GM21390 (cell line): ENCODE results near the gene IL13.
A peak's percentile ranks its signal among the peaks of the same experiment; 100 is the strongest.
"Not testable (repeated sequence)": the region's sequence is repeated elsewhere in the genome, so short reads cannot be mapped to it uniquely, and the experiment has no call there.

Experiments
- ATAC-seq: cut with Tn5 transposase; IDR thresholded peaks from one replicate; pipeline ENCODE4 v1.9.1; 2021; ENCODE audit not compliant: unreplicated experiment

Gene IL13

DNA sequence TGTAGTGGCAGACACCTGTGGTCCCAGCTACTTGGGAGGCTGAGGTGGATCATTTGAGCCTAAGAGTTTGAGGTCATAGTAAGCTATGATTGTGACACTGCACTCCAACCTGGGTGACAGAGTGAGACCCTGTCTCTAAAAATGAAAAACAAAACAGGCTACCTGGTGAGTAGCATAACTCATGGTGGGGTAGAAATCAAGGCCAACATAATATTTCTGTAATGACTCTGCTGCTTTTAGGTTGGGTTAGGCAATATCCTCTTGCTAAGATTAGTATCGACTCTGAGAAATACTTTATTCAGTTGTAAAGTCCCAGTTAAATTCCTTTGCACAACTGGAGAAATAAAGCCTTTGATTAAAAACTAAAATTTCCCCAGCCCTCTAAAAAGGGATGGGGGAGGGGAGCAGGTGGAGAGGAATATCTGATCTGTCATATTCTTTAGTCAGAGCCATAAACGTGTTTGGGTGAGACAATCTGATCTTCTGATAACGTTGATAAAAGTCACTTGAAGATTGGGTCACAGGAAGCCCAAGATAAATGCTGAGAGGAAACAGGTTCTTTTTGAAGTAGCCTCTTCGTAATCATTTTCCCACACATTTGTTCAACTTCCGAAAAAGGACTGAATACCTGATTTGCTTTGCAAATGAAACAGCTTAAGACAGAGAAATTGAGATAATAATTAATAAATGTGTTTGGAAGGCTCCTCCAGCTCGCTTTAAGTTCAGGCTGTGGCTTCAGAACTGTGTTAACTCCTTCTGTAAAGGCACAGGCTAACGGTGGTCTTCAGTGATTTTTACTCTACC lies 30.8 kb downstream of the IL13 start:
- ATAC-seq, result peak; percentile 43

DNA sequence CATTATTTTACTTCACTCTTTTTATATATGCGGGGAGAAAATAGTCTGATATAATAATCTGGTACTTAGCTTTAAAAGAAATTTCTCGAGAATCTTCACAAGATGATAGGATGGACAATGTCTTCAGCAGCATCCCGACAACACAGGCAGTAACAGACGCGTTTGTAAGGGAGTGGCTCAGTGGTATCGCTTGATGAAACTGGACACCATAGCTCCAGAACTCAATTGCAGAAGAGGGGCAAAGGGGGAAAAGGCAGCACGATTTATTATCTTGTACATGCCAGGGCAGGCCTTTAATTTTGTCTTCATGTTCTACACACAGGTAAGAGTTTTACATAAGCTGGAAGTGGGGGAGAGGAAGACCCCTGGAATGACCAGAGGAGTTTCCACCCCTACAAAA lies 31.5 kb downstream of the IL13 start:
- no peak for ATAC-seq

DNA sequence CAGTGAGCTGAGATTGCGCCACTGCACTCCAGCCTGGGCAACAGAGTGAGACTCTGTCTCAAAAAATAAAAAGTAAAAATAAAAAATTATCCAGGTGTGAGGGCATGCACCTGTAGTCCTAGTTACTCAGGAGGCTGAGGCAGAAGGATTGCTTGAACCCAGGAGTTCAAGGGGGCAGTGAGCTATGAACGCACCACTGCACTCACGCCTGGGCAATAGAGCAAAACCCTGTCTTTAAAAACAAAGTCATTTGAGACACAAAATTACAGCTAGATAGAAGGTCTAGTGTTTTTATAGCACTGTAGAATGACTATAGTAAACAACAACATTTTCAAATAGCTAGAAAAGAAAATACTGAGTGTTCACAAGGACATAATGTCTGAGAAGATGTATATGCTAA lies 32.2 kb downstream of the IL13 start:
- no peak for ATAC-seq

DNA sequence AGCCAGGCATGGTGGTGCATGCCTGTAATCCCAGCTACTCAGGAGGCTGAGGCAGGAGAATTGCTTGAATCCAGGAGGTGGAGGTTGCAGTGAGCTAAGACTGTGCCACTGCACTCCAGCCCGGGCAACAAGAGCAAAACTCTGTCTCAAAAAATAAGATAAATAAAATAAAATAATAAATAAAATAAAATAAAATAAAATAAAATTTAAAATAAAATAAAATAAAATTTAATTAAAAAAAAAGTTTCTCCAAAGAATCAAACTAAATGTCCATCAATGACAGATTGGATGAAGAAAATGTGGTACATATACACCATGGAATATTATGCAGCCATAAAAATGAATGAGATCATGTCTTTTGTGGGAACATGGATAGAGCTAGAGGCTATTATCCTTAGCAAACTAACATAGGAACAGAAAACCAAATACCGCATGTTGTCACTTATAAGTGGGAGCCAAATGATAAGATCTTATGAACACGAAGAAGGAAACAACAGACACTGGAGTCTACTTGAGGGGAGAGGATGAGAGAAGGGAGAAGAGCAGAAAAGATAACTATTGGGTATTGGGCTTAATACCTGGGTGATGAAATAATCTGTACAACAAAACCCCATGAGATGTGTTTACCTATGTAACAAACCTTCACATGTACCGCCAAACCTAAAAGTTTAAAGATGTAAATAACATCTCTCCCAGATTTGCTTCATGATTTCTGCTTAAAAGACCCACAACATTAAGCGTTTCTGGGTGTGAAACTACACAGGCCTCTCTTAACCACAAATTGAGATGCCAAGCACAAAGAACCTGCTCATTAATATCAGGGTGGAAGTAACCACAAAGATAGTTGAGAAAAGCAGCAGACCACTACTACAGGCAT lies 34.0 kb downstream of the IL13 start:
- ATAC-seq, result not testable (repeated sequence)

DNA sequence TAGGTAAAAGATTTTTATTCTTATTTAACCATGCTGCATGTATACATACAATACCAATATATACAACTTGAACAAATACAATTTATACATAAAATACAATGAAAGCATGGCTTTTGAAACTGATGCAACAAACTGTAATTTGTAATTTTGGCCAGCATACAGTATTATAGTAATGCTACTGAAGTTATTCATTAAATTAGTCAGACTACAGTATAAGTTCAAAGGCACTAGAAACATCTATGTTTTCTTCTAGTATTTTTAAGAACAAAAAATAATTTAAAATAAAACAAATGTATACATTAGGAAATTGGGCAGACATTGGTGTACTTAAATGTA lies 34.6 kb downstream of the IL13 start:
- ATAC-seq, result no peak

DNA sequence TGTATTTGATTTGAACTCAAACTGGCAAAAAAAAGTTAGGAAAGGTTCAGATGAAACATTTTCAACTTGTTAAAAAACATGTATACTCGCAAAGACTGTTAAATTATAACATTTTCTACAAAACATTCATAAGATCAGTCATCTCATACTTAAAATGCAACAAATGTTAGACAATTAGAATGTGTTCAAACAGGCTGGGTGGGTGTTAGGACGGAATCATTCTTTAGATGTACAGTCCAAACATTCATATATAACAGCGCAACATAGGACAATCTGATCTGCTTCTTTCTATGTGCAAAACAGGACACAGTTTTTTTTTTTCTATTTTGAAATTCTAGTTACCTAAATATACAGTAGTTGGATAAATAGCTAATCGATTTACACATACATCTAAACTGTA lies 38.0 kb downstream of the IL13 start:
- no peak for ATAC-seq

DNA sequence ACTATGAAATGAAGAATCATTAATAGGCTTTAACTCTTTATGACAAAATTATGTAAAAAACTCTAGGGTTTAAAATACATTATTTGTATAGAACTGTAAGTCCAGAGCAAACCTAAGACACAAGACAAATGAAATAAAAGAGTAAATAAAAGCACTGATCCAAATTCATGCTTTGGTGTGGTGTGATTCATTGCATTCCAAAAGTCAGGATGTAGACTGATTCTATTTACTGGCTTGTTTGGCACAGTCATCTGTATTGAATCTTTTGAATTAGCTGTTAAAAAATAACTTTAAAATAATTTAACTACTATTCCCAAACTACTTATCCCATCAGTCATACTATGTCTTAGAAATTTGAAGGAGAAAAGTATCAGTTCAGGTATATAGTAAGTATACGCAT lies 46.9 kb downstream of the IL13 start:
- ATAC-seq, result no peak

DNA sequence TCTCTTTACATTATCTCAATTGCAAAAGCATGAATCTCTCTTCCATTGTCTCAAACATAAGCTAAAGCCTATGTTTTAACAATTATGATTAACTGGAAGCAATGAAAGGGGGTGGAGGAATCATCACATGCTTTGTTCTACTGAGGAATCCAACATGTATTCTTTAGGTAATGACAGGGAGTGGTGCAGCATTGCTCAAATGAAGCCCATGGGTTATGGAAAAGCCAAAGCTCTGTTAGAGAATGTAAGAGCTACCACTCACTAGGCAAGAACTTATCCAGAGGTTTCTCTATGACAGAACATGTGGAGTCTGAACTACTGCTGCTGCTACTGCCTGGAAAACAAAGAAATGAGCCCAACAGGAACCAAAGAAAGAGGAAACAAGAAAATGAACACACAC lies 50.7 kb downstream of the IL13 start:
- no peak for ATAC-seq
